GM21423 (cell line): ENCODE data around the gene AKT3.
A peak's percentile ranks its signal among the peaks of the same experiment; 100 is the strongest.
"Not testable (repeated sequence)": the region's sequence is repeated elsewhere in the genome, so short reads cannot be mapped to it uniquely, and the experiment has no call there.

Experiments
- ATAC-seq: cut with Tn5 transposase; IDR thresholded peaks from one replicate; pipeline ENCODE4 v1.9.1; 2021; ENCODE audit warnings: mild to moderate bottlenecking, moderate library complexity; ENCODE audit not compliant: unreplicated experiment

The AKT3 gene

GRCh38 chr1:243790404-243790803 is 59.6 kb downstream of the AKT3 start:
- ATAC-seq: no peak

- ATAC-seq: no peak
Observed at GRCh38 chr1:243786531-243786930, 63.5 kb downstream of the AKT3 start.

- ATAC-seq: no peak
Observed at GRCh38 chr1:243784506-243784905, 65.5 kb downstream of the AKT3 start.

- ATAC-seq: no peak
Observed at GRCh38 chr1:243783714-243784113, 66.3 kb downstream of the AKT3 start.

GRCh38 chr1:243772361-243773050 is 77.5 kb downstream of the AKT3 start:
- ATAC-seq: not testable (repeated sequence)

- ATAC-seq: no peak
Observed at GRCh38 chr1:243770860-243771259, 79.2 kb downstream of the AKT3 start.

GRCh38 chr1:243765676-243766075 is 84.4 kb downstream of the AKT3 start:
- no peak for ATAC-seq

GRCh38 chr1:243763806-243764205 is 86.2 kb downstream of the AKT3 start:
- no peak for ATAC-seq

GRCh38 chr1:243758647-243759046 is 91.4 kb downstream of the AKT3 start:
- ATAC-seq: no peak

GRCh38 chr1:243756529-243756928 is 93.5 kb downstream of the AKT3 start:
- ATAC-seq: no peak

GRCh38 chr1:243754348-243754747 is 95.7 kb downstream of the AKT3 start:
- ATAC-seq: no peak

- ATAC-seq: no peak
Observed at GRCh38 chr1:243751506-243751905, 98.5 kb downstream of the AKT3 start.

GRCh38 chr1:243748706-243749283 is 101.2 kb downstream of the AKT3 start:
- peak; percentile 97 for ATAC-seq

GRCh38 chr1:243748227-243748626 is 101.8 kb downstream of the AKT3 start:
- no peak for ATAC-seq

GRCh38 chr1:243746751-243747150 is 103.3 kb downstream of the AKT3 start:
- no peak for ATAC-seq

- ATAC-seq: no peak
Observed at GRCh38 chr1:243745356-243745755, 104.7 kb downstream of the AKT3 start.

- ATAC-seq: no peak
Observed at GRCh38 chr1:243742819-243743218, 107.2 kb downstream of the AKT3 start.

- no peak for ATAC-seq
Observed at GRCh38 chr1:243740255-243740999, 109.6 kb downstream of the AKT3 start.

- ATAC-seq: no peak
Observed at GRCh38 chr1:243739335-243740003, 110.6 kb downstream of the AKT3 start.

GRCh38 chr1:243738020-243738419 is 112.0 kb downstream of the AKT3 start:
- no peak for ATAC-seq

GRCh38 chr1:243735457-243735856 is 114.6 kb downstream of the AKT3 start:
- ATAC-seq: no peak

- ATAC-seq: no peak
Observed at GRCh38 chr1:243734308-243734695, 115.7 kb downstream of the AKT3 start.
